Medulla oblongata (tissue), 1 donor: ENCODE data around the gene RAG1.

Experiments
- DNase-seq: peaks from one replicate; pipeline ENCODE4 v3.0.0-alpha.2; 2015; ENCODE audit errors: extremely low spot score

Gene RAG1

GRCh38 chr11:36590513-36590912, 22.7 kb downstream of the RAG1 start:
- DNase-seq = no peak

- no peak for DNase-seq
These were observed 23.6 kb downstream of the RAG1 start for GRCh38 chr11:36591433-36591832.

- peak; percentile 97 for DNase-seq
These were observed 26.6 kb downstream of the RAG1 start, which contains the start of gene IFTAP for GRCh38 chr11:36594316-36594989. TSS of gene IFTAP (plus strand) at chr11:36594502. CDS start at chr11:36610104, 15,602 bp downstream.

- no peak for DNase-seq
These were observed 29.1 kb downstream of the RAG1 start for GRCh38 chr11:36596880-36597279.

- DNase-seq = no peak
These were observed 30.2 kb downstream of the RAG1 start, which contains the start of gene RAG2 for GRCh38 chr11:36598051-36598450. TSS of gene RAG2 (minus strand) at chr11:36598236. CDS start at chr11:36594168, 4,068 bp downstream.

GRCh38 chr11:36600180-36600579, 32.4 kb downstream of the RAG1 start:
- no peak for DNase-seq

GRCh38 chr11:36601155-36601554, 33.3 kb downstream of the RAG1 start:
- DNase-seq = no peak

GRCh38 chr11:36602135-36602534, 34.3 kb downstream of the RAG1 start:
- DNase-seq = no peak

GRCh38 chr11:36605221-36606216, 37.7 kb downstream of the RAG1 start:
- no peak for DNase-seq

- no peak for DNase-seq
These were observed 40.8 kb downstream of the RAG1 start for GRCh38 chr11:36608491-36609199.

- no peak for DNase-seq
These were observed 41.6 kb downstream of the RAG1 start for GRCh38 chr11:36609383-36609782.

GRCh38 chr11:36615826-36616225, 48.0 kb downstream of the RAG1 start:
- no peak for DNase-seq

GRCh38 chr11:36617543-36618362, 49.9 kb downstream of the RAG1 start:
- no peak for DNase-seq

- no peak for DNase-seq
These were observed 50.7 kb downstream of the RAG1 start for GRCh38 chr11:36618363-36619047.

- DNase-seq = peak; percentile 12
These were observed 51.7 kb downstream of the RAG1 start for GRCh38 chr11:36619502-36619901.

- no peak for DNase-seq
These were observed 52.4 kb downstream of the RAG1 start for GRCh38 chr11:36620246-36620645.

GRCh38 chr11:36622431-36623136, 54.8 kb downstream of the RAG1 start:
- DNase-seq = peak; percentile 31

GRCh38 chr11:36623494-36623893, 55.7 kb downstream of the RAG1 start:
- DNase-seq = no peak

GRCh38 chr11:36627006-36627405, 59.2 kb downstream of the RAG1 start:
- DNase-seq = no peak

- no peak for DNase-seq
These were observed 59.7 kb downstream of the RAG1 start for GRCh38 chr11:36627471-36627870.
